Epithelial cell of esophagus (primary cell): Measurements from ENCODE around the gene NTNG1.

ENCODE experiments used
- DNase-seq: peaks from one replicate; pipeline ENCODE4 v3.0.0; 2010; ENCODE audit warnings: low read depth
- H3K4me3 ChIP-seq: 2 replicates; pipeline ENCODE4 v1.5.1; 2011; ENCODE audit warnings: mild to moderate bottlenecking, low read length, control low read depth
- CTCF ChIP-seq: IDR thresholded peaks from 2 replicates; pipeline ENCODE4 v1.5.1; 2011; ENCODE audit warnings: low read depth, mild to moderate bottlenecking, low read length, control low read depth, inconsistent platforms; ENCODE audit not compliant: insufficient read depth; ENCODE audit errors: missing control alignments

NTNG1 gene

GRCh38 chr1:107532318-107532717, 391.5 kb downstream of the NTNG1 start:
- no peak overlapping the region for H3K4me3 ChIP-seq
- peak; percentile 33 for DNase-seq
- TF ChIP-seq CTCF: no peak
